AG08396 (cell line): ENCODE measurements around the gene FAM222B.

ENCODE experiments used
- DNase-seq: peaks from one replicate; pipeline ENCODE4 v3.0.0; 2012; ENCODE audit warnings: low spot score, mixed read lengths

Gene FAM222B

DNA sequence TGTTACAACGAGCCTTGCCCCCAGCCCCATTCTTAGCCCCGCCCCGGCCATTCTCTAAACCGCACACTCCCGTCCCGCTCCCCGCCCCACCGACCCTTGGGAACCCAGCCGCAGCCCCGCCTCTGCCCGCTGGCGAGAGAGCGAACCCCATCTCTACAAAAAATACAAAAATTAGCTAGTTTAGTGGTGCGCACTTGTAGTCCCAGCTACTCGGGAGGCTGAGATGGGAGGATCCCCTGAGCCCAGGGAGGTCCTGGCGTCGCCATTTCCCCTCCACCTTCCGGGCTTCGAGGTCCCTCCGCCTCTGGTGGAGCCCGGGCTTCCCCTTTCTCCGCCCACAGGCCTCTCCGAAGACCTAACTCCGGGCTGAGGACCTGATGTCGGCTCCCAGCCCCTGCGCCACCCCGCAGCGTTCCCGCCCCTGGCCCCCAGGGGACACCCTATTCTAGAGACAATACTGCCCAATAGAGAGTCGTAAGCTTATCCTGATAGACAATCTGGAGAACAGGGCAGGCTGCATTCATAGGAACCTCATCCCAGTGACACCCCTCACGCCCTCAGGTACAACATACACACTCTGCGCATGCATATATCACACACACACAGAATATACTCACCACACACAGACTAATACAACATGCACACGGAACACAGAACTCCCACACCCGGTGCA, 130.4 kb downstream of the FAM222B start:
- DNase-seq = no peak

DNA sequence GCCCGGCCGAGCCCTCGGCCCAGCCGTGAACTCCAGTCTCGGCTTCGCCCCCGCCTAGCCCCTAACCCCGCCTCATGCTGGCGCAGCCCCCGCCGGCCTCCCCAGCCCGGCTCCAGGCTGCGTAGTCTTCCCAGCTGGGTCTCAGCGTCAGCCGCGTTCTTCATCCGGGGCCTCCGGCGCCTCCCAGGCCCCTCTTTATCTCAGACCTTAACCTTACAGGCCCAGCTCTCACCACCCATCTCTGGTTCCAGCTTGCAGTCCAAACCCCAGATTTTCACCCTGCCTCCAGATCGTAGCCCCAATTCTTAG, 130.9 kb downstream of the FAM222B start, which contains the start of gene PROCA1:
Gene PROCA1 (minus strand): TSS at position 166 of the 309 bp plus-strand sequence. CDS start 228 bp downstream, outside the sequence.
- no peak for DNase-seq

DNA sequence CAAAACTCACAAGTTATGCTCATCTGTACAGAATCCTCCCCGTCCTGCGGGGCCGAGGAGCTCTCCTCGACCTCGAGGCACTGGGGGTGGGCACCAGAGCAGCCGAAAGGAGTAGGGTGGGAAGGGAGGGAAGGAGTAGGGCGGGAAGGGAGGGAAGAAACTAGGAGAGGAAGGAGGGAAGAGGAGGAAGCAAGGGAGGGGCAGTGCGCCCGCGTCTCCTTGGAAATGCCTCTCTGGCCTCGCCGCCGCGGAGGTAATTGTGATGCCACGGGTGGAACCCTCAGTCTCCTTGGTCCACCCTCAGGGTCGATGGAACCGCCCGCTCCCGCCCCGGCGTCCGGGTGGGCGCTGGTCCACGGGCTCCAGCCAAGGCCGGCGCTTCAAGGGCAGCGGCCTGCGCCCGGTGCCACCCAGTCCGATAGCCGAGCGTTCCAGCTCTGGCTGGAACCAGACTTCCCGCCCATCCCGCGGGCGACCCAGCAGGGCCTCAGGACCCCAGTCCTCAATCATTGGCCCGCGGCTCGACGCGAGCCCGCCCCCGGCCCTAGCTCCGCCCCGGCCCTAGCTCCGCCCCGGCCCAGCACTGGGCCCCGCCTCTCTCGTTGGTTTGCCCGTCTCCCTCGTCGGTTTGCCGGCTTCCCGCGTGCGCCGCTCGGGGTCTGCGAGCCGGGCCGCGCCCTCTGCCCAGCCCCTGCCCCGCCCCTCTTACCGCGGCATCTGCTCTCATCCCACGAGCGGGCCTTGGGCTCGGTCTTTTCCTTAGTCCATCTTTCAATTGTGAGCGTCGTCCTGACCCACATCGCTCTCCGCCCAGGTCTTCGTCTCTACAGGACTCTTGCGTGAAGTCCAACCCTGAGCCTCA, 131.5 kb downstream of the FAM222B start:
- peak; percentile 96 for DNase-seq

DNA sequence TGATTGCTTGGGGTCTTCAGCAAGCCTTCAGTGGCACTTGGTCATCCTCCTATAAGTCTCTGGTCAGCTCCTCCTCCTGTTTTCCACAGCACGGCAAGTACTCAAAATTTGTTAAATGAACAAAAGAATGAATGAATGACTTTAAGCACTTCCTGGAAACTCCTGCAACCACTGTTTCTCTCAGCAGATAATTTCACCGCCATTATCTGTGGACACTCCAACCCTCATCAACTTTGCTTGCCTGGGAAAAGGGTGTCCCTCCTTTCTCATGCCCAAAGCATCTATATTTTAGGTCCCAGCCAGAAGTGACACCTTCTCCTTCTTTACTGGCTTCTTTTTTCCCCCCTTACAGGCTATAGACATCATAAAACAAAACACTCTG, 135.3 kb downstream of the FAM222B start:
- DNase-seq = no peak

DNA sequence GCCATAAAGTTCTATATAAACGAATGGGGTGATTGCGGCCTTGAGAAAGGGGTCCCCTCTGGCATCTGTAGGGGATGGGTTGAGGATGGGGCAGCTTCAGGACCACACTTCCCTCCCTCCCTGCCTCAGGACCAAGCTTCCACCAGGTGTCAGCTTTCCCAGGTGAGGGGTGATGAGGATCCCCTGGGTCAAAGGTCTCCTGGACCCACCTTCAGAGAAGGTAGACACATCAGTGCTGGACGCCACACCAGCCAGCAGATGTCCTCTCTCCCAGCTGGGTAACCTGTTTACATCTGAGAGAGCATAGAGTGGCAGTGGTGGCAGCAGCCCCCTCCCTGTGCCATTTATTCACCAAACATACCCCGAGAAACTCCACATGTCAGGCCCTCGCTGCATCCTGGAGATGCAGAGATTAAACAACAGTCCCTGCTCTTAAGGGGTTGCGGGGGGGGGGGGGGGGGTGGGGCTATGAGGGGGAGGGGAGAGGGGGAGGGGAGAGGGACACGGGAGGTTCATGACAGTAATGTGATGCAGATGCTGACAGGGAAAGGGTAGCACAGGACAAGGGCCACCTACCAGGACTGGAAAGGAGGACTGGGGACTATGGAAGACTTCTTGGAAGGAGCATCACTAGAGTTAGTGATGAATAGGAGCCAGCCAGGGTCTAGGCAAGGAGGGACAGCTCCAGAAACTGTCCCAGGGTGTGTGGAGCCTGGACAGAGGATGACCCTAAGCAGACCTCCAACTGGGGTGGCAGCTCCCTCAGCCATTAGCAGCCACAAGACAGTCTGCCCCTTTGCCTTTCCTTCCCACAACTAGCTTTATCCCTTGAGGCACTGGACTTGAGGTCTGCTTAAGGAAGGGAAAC, 135.9 kb downstream of the FAM222B start:
- DNase-seq = no peak
